Upper lobe of left lung (tissue), 6 donors: ENCODE data around the gene TBX1. TPM values are rescaled to one million over a fixed set of nuclear protein-coding genes. Genes with fewer than 3 reads are reported as not detected.

ENCODE experiments used
- ATAC-seq, 2 donors: fragments of 200-7000 bp; cut with Tn5 transposase; one replicate each; pipeline ENCODE4 v1.9.1; 2022; ENCODE audit warnings: mild to moderate bottlenecking in 2 of 2, moderate library complexity in 2 of 2; ENCODE audit not compliant: low FRiP score in 2 of 2
- DNase-seq, 2 donors: peaks; one replicate each; pipeline ENCODE4 v3.0.0-alpha.2; 2019 to 2020
- H3K27ac ChIP-seq, 4 donors: fragments of 200-600 bp; sonication (generic); one replicate each; pipeline ENCODE4 v1.5.1; 2016 to 2019
- H3K27me3 ChIP-seq, 4 donors: fragments of 200-600 bp; sonication (generic); one replicate each; pipeline ENCODE4 v1.5.1; 2017 to 2019
- H3K36me3 ChIP-seq, 4 donors: fragments of 200-600 bp; sonication (generic); one replicate each; pipeline ENCODE4 v1.5.1; 2016 to 2019
- H3K4me1 ChIP-seq, 4 donors: fragments of 200-600 bp; sonication (generic); one replicate each; pipeline ENCODE4 v1.5.1; 2018 to 2019
- H3K4me3 ChIP-seq, 4 donors: fragments of 200-600 bp; sonication (generic); one replicate each; pipeline ENCODE4 v1.5.1; 2017 to 2019; ENCODE audit warnings: mild to moderate bottlenecking in 2 of 4, moderate library complexity in 1 of 4
- H3K9me3 ChIP-seq, 4 donors: fragments of 200-600 bp; sonication (generic); one replicate each; pipeline ENCODE4 v1.5.1; 2018 to 2019
- EP300 ChIP-seq, 4 donors: sonication (generic); formaldehyde crosslinking; IDR thresholded peaks; one replicate each; pipeline ENCODE4 v1.5.1; 2017; ENCODE audit warnings: antibody characterized with exemption in 4 of 4, control low read depth in 2 of 4
- POLR2A ChIP-seq, 4 donors: fragments of 450-650 bp; IDR thresholded peaks; one replicate each; pipeline ENCODE4 v1.5.1; 2016 to 2017; ENCODE audit warnings: antibody characterized with exemption in 4 of 4, mild to moderate bottlenecking in 2 of 4
- POLR2AphosphoS5 ChIP-seq, 2 donors: sonication (generic); formaldehyde crosslinking; IDR thresholded peaks; one replicate each; pipeline ENCODE4 v1.5.1; 2017; ENCODE audit warnings: antibody characterized with exemption in 2 of 2
- WGBS, 2 donors: methylation state at CpG; one replicate each; pipeline ENCODE4 v1.1.5; 2017 to 2018; 5-methylcytosine and 5-hydroxymethylcytosine counted together
- total RNA-seq, 6 donors: library from RNA; depleted of rRNA in 4 of 6; stranded (reverse); fragments of >200 nt in 4 of 6; gene quantifications; one replicate each; pipeline versions ENCODE4 v1.1.0 to v1.2.1, GENCODE V29; 2016 to 2021
- TF ChIP-seq, protein P1 (sequence below), 6 experiments: fragments of 450-650 bp in 4 of 6; fragments of 200-600 bp in 2 of 6; sonication (generic) in 2 of 6; IDR thresholded peaks; one replicate each; pipeline ENCODE4 v1.5.1; 2016 to 2019; ENCODE audit warnings: antibody characterized with exemption in 6 of 6
- donor health status: DM: no; HTN: no; CAD: no; lungs with moderate emphysema.
- donor health status: DM: no; HTN: yes; CAD: no; lungs with severe emphysema.

Gene TBX1
- total RNA-seq, result 10 to 100 TPM in 2 of 6 donors, 1 to 10 TPM in 4; 1.0 to 12.2 (median 5.4) TPM

DNA sequence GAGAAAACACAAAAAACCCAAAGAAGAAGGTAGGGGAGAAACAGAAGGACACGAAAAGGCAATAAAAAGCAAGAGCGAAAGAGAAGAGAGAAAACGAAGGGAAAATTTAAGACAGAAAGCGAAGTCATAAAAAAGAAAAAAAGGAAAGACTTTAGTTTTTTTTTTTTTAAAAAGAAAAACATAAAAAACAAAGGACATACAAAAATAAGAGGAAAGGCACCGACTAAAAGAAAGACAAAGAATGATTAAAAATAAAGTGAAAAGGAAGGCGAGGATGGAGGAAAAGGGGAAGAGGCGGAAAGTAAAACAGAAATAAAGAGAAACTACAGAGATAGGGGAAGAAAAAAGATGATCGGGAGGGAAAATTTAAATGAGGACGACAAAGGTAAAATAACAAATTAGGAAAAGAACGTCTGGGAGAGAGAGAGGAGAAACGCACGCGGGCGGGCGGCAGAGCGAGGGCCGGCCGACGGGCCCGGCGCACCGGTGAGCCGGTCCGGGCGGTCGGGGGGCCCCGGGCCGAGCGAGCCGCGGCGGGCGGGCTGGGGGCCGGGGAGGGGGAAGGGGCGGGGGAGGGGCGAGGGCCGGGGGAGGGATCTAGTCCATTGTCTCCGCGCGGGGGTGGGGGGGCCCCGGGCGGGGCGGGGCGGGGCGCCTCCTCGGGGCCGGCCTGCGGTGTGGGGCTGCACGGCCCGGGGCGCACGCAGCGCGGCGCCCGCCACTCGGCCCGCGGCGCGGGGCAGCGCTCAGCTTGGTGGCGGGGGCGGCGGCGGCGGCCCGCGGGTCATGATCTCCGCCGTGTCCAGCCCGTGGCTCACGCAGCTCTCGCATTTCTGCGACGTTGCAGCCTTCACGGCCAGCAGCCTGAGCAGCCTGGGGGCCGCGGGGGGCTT is at the start of gene TBX1:
Gene TBX1 (plus strand): TSS at position 721 of the 893 bp plus-strand sequence. CDS start 66 bp downstream, at position 787.
- peak within 1 kb of the TSS in 2 of 4 donors; percentile 7 to 42 for H3K27ac ChIP-seq
- H3K9me3 ChIP-seq, result no peaks in the 10 kb centered on the region
- H3K27me3 ChIP-seq, result peaks cover 3 to 58% (median 38%) of the 10 kb centered on the region in 4 donors
- TF ChIP-seq POLR2AphosphoS5 (IDR thresholded peaks at IDR 0.05) (no peak), EP300 (IDR thresholded peaks at IDR 0.05) (no peak), POLR2A (IDR thresholded peaks at IDR 0.05) (no peak)
- TF ChIP-seq, protein P1, sequence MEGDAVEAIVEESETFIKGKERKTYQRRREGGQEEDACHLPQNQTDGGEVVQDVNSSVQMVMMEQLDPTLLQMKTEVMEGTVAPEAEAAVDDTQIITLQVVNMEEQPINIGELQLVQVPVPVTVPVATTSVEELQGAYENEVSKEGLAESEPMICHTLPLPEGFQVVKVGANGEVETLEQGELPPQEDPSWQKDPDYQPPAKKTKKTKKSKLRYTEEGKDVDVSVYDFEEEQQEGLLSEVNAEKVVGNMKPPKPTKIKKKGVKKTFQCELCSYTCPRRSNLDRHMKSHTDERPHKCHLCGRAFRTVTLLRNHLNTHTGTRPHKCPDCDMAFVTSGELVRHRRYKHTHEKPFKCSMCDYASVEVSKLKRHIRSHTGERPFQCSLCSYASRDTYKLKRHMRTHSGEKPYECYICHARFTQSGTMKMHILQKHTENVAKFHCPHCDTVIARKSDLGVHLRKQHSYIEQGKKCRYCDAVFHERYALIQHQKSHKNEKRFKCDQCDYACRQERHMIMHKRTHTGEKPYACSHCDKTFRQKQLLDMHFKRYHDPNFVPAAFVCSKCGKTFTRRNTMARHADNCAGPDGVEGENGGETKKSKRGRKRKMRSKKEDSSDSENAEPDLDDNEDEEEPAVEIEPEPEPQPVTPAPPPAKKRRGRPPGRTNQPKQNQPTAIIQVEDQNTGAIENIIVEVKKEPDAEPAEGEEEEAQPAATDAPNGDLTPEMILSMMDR (IDR thresholded peaks at IDR 0.05), result no peak
- WGBS, 2 donors, result 12 to 13% methylated on average over 25 to 27 of the region's 79 CpGs
- no peaks in the 10 kb centered on the region for H3K36me3 ChIP-seq
- DNase-seq (peak in 1 of 2 donors; percentile 73), ATAC-seq (no peak)
- H3K4me1 ChIP-seq, result peaks cover 23 to 56% (median 40%) of the 10 kb centered on the region in 4 donors
- H3K4me3 ChIP-seq, result peak within 1 kb of the TSS in 3 of 4 donors; percentile 31 to 44 (median 39)

DNA sequence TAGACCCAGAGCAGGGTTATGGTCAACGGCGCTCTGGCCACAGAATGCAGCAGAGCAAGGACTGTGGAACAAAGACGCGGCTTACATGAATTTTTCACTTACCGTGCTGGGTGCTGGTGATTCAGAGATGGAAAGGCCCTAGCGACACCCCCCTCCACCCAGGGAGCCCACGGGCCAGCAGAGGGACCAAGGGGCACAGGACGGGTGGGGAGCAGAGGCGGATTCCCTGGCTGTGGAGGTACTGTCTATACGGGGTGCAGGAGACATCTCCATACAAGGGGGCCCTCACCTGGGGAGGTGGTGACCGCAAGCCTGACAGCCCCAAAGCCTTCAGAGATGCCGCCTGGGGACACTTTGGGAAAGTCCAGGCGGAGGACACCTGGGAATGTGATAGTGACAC is 47.3 kb upstream of the TBX1 start:
- no peaks in the 10 kb centered on the region for H3K9me3 ChIP-seq
- no peaks in the 10 kb centered on the region for H3K36me3 ChIP-seq
- no peak overlapping the region for H3K4me3 ChIP-seq
- WGBS, 2 donors, result 90 to 95% methylated on average over 13 of the region's 13 CpGs
- ATAC-seq (no peak), DNase-seq (peak in 1 of 2 donors; percentile 26)
- TF ChIP-seq POLR2A (IDR thresholded peaks at IDR 0.05), result no peak
- no peak for TF ChIP-seq POLR2AphosphoS5 (IDR thresholded peaks at IDR 0.05)
- no peak for TF ChIP-seq EP300 (IDR thresholded peaks at IDR 0.05)
- TF ChIP-seq, protein P1 (IDR thresholded peaks at IDR 0.05), result no peak
- H3K27me3 ChIP-seq, result peaks cover 0 to 13% (median under 1%) of the 10 kb centered on the region in 4 donors
- peaks cover 15 to 29% (median 20%) of the 10 kb centered on the region in 4 donors for H3K4me1 ChIP-seq
- H3K27ac ChIP-seq, result no peak overlapping the region

DNA sequence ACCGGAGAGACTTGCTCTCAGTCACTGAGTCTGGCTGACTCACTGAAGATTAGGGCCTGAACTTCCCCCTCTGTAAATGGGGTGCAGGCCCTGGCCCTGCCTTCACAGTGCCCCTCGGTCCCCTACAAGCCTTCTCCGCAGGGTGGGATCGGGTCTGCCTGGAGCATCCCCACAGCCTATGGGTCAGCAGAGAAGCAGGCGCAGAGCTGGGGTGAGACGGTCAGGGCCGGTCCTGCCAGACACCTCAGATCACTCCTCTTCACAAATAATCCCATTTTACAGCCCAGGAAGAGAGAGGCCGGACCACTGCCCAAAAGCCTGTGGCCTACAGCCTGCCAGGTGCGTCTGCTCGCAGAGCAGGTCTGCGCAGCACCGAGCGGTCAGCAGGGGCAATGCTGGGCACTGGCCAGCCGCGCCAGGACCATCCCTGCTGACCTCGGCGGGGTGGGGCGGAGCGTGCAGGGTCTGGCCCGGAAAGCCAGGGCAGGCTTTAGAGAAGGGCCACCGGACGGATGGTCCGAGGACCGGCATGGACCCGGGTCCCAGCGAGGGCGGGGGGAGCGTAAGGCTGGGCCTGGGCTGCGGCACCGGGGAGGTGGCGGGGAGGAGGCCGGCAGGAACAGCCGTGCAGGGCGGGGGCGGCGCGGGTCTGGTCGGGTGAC is 46.8 kb upstream of the TBX1 start:
- ATAC-seq, result peak in 1 of 2 donors; percentile 10
- peak overlapping the region in 3 of 4 donors; percentile 47 to 72 (median 60) for H3K4me3 ChIP-seq
- H3K27me3 ChIP-seq, result peaks cover 0 to 18% (median 6%) of the 10 kb centered on the region in 4 donors
- WGBS, 2 donors, result 26 to 66% methylated on average over 12 to 38 of the region's 38 CpGs
- peaks cover 20 to 35% (median 25%) of the 10 kb centered on the region in 4 donors for H3K4me1 ChIP-seq
- TF ChIP-seq, protein P1 (IDR thresholded peaks at IDR 0.05), result peak in 1 of 6 experiments; percentile 6
- TF ChIP-seq POLR2A (IDR thresholded peaks at IDR 0.05), result no peak
- H3K9me3 ChIP-seq, result no peaks in the 10 kb centered on the region
- peak in 1 of 2 donors; percentile 89 for DNase-seq
- H3K36me3 ChIP-seq, result no peaks in the 10 kb centered on the region
- peak overlapping the region in 1 of 4 donors; percentile 31 for H3K27ac ChIP-seq

DNA sequence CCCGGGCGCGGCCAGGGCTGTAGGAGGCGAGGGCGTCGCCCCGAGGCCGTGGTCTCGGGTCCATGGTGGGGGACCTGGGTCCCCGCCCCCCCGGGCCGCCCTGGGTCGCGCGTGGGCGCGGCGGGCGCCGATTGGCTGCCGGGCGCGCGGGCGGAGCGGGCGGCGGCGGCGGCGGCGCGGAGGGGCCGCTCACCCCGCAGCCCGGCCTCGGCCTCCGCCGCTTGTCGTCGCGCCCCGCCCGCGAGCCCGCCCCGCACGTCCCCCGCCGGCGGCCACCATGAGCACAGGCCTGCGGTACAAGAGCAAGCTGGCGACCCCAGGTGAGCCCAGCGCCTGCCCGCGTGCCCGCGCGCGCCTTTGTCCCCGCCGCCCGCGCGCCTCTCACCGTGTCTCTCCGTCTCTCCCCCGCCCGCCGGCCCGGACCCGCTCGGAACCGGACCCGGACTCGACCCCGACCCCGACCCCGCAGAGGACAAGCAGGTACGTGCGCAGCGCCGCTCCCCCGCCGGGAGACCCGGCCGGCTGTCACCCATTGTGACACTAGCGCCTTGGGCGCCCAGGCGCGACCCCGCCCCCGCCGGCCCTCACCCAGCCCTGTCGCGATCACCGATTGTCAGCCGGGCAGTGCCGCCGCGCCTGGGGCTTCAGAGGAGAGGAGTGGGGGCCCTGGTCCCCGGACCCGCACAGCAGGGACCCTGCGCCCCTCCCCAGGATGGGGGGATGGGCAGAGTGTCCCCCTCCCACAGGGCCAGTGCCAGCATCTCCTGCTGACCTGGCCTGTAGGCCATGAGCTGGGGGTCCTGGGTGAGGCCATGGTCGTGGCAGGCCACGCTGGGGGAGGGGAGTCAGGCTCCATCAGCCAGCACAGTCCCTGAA is 46.0 kb upstream of the TBX1 start, which contains the start of gene SEPTIN5:
Gene SEPTIN5 (plus strand): TSS at position 192 of the 876 bp plus-strand sequence. CDS start 86 bp downstream, at position 278.
- Histone ChIP-seq H3K4me3 (peak within 1 kb of the TSS; percentile 47 to 72 (median 54)), H3K4me1 (peaks cover 22 to 39% (median 29%) of the 10 kb centered on the region in 4 donors)

More for the DNA sequence above, 46.0 kb upstream of the TBX1 start, which contains the start of gene SEPTIN5:
- H3K9me3 ChIP-seq, result no peaks in the 10 kb centered on the region
- H3K27me3 ChIP-seq, result peaks cover 0 to 23% (median 7%) of the 10 kb centered on the region in 4 donors
- TF ChIP-seq POLR2A (IDR thresholded peaks at IDR 0.05), result no peak
- TF ChIP-seq POLR2AphosphoS5 (IDR thresholded peaks at IDR 0.05), result no peak
- no peak for TF ChIP-seq EP300 (IDR thresholded peaks at IDR 0.05)
- TF ChIP-seq, protein P1 (IDR thresholded peaks at IDR 0.05), result no peak
- ATAC-seq (peak in 1 of 2 donors; percentile 16), DNase-seq (peak in 1 of 2 donors; percentile 89)
- no peaks in the 10 kb centered on the region for H3K36me3 ChIP-seq
- H3K27ac ChIP-seq, result peak within 1 kb of the TSS in 1 of 4 donors; percentile 42
- 0% methylated on average over 3 to 7 of the region's 106 CpGs for WGBS, 2 donors
